Measurements from ENCODE around the gene EFEMP2.
"Not testable (repeated sequence)": the region's sequence is repeated elsewhere in the genome, so short reads cannot be mapped to it uniquely, and the experiment has no call there.

Gene EFEMP2

DNA sequence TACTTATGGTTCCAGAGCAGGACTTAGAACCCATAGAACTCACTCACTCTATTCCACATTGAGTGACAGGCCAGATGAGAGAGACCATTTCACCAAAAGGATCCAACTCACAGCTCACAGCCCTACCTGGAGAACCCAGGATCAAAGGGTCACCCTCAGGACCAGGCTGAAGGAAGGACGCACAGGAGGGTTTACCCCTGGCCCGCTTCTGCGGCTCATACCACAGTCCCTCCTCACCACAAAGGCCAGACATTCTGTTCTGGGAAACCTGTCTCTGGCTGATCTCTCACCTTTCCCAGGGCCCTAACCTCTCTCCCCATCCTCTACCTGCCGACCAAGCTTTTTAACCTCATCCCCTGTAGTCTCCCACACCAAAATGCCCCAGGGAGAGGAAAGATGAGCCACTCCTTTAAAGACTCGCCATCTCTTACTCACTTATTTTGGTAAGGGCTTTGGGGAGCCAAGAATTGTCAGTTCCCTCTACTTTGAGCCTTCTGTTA, 22.9 kb upstream of the EFEMP2 start:
- DNase-seq (ENCODE audit: low read depth), result no peak
- no peak overlapping the region for H3K4me3 ChIP-seq (ENCODE audit: low read depth, low read length)
- TF ChIP-seq CTCF (conservative IDR thresholded peaks at IDR 0.05; ENCODE audit: low read depth, low read length), result no peak

DNA sequence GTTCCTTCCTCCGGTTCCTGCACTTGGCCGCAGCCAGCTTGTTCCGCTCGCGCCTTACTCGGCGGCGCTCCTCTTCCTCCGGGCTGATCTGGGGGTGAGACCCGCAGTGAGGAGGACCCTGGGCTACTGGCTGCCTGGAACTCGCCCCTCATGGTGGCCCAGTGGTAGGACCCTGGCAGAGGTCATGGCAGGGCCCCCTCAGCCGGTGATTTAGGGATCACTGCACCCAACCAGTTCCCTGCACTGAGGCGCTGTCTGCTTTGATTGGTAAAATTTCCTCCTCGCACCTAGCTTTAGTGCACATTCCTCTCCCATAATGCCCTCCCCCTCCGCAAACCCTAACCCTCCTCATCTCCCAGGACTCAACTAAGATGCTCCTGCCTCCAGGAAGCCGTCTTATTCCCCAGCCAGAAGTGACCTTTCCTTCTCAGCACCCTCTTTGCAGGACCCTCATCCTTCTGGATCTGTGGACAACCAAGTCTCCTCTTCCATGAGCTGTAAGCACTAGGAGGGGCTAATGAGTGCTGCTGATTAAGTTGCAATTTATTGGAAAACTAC, 21.5 kb upstream of the EFEMP2 start:
- TF ChIP-seq CTCF (conservative IDR thresholded peaks at IDR 0.05; ENCODE audit: low read depth, low read length), result peak; percentile 13
- no peak overlapping the region for H3K4me3 ChIP-seq (ENCODE audit: low read depth, low read length)
- no peak for DNase-seq (ENCODE audit: low read depth)

DNA sequence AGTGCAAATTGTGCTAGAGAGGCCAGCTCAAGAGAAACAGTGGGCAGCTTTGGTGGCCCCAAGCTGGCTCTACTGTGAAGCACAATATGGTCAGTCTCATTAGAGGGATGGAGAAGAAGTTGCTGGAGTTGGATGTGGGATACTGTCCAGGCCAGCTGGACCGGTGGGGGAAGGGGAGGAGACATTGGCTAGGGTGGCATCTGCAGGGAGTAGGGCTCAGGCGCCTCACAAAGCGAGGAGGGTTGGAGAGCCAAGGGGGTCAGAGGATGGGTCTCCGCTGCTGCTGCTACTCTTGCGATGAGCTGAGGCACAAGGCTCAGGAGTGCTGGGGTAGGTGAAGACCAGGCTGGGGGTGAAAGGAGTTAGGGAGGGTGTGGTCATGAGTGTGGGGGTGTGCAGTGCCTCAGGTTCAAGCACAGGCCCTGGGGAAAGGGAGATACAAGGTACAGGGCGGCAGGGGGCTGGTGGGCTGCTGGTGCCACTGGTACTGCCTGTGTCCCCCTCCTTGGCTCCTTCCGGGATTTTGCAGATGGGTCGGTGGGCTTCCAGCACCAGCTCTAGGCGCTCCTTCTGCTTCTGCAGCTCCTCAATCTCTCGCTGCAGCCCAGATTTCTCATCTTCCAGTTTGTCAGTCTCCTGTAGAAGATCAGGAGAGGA, 20.2 kb upstream of the EFEMP2 start:
- no peak for DNase-seq (ENCODE audit: low read depth)
- TF ChIP-seq CTCF (conservative IDR thresholded peaks at IDR 0.05; ENCODE audit: low read depth, low read length), result no peak
- H3K4me3 ChIP-seq (ENCODE audit: low read depth, low read length), result no peak overlapping the region

GRCh38 chr11:65892137-65892540, 19.5 kb upstream of the EFEMP2 start:
- peak overlapping the region; percentile 69 for H3K4me3 ChIP-seq (ENCODE audit: low read depth, low read length)
- not testable (repeated sequence) for DNase-seq (ENCODE audit: low read depth)

DNA sequence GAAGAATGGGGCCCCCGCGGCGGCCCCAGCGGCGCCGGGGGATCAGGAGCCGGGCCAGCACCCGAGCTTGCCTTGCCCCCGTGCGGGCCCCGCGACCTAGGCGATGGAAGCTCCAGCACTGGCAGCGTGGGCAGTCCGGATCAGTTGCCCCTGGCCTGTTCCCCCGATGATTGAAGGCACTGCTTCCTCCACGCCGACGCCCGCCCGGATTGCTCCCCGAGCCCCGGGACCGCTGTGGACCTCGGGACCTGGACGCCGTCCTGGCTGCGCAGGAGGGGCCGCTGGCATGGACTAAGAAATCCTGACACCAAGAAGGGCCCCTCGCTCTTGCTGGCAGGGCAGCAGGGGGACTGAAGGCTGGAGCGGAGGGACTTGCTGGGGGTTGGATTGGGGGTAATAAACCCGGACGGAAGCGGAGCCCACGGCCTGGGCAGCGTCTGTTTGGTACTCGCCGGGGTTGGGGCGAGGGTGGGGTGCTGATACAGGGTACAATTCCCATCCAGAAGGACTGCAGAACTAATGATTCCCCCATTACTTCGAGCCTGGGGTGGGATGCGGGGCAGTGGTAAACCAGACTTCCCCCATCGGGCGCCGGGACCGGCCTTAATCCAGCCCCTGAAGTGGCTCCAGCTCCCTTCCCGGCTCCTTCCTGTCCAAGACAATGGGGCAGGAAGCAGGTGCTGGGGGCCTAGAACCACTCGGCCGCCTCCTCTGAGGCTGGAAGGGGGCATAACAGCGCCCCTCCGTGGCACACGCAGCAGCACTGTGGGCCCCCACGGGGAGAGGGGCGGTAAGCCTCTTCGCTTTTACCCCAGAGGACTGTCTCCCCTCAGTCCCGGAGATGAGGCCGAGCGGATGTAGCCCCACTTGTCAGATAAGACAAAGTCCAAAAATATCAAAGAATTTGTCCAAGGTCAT, 18.9 kb upstream of the EFEMP2 start:
- DNase-seq (ENCODE audit: low read depth), result no peak
- H3K4me3 ChIP-seq (ENCODE audit: low read depth, low read length), result peak overlapping the region; percentile 69
- TF ChIP-seq CTCF (conservative IDR thresholded peaks at IDR 0.05; ENCODE audit: low read depth, low read length), result peak; percentile 51

GRCh38 chr11:65890324-65891218, 18.0 kb upstream of the EFEMP2 start, which contains the start of gene CCDC85B:
TSS of gene CCDC85B (plus strand) at chr11:65890673. CDS start at chr11:65890784, 111 bp downstream.
- DNase-seq (ENCODE audit: low read depth), result peak; percentile 97
- no peak for TF ChIP-seq CTCF (conservative IDR thresholded peaks at IDR 0.05; ENCODE audit: low read depth, low read length)
- peak within 1 kb of the TSS; percentile 69 for H3K4me3 ChIP-seq (ENCODE audit: low read depth, low read length)

All from choroid plexus epithelial cell (primary cell).